GM19395 (cell line): ENCODE results near the gene REPS2.

ENCODE experiments used
- ATAC-seq: cut with Tn5 transposase; IDR thresholded peaks from one replicate; pipeline ENCODE4 v1.9.1; 2021; ENCODE audit warnings: mild to moderate bottlenecking, moderate library complexity; ENCODE audit not compliant: unreplicated experiment

Gene REPS2

GRCh38 chrX:16997313-16997712 is 50.9 kb downstream of the REPS2 start:
- ATAC-seq, result no peak

DNA sequence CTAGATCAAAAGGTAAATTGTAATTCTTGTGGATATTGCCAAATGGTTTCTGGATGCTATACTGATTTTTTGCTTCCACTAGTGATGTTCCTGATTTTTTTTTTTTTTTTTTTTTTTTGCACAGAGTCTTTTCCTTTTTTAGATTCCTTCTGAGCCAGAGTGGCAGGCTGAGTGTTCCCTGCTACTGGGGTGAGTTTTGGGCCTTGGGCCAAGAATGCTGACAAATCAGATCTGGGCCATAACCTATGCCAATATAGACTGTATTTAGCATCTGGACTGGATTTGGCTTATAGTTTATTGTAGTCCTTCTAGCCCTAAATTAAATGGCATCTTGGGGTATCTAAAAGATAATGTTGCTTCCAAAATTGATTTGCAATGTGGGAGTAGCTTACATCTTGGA is 52.8 kb downstream of the REPS2 start:
- ATAC-seq, result no peak

DNA sequence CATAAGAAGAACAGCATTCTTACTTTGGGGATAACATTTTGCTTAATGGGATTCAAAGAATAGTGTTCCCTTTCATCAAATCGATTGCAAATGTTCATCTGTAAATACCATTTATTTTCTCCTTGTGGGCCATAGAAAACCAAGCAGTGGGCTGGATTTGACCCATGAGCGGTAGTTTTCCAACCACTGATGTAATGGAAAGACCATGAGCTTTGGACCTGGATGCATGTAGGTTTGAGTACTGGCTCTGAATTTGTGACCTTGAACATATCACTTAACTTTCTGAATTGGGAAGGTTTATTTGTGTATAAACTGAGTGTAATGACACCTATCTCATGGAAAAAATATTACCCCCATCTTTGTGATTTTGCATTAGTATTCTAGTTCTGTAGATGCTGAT is 54.3 kb downstream of the REPS2 start:
- ATAC-seq, result no peak

DNA sequence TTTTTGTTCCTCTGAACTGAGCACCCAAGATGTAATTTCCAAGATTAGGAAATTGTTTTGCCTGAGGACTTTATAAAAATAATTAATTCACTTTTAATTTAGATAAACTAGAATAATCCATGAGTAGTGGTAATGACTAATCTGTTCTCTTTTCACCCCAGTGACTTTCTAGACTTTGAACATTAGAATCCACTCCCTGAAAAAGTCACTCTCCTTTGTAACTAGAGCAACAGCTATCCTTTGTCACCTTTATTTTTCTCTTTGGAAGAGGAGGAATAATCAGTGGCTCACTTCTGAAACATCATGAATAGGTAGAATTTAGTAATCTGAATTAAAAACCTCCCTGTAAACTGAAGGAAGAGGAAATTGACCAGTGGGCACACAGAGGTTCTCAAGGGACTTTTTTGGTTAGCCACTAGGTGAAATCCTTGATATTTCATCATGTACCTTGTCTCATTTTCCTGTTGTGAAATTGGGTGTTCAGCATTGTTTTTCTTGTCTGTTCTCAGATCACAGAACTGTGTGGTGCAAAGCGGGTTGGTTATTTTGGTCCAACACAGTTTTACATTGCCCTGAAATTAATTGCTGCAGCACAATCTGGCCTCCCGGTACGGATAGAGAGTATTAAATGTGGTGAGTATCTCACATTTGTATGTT is 59.4 kb downstream of the REPS2 start:
- ATAC-seq, result no peak

- no peak for ATAC-seq
Observed at GRCh38 chrX:17007134-17007768, 60.8 kb downstream of the REPS2 start.

- ATAC-seq, result no peak
Observed at GRCh38 chrX:17009856-17010625, 63.6 kb downstream of the REPS2 start.

DNA sequence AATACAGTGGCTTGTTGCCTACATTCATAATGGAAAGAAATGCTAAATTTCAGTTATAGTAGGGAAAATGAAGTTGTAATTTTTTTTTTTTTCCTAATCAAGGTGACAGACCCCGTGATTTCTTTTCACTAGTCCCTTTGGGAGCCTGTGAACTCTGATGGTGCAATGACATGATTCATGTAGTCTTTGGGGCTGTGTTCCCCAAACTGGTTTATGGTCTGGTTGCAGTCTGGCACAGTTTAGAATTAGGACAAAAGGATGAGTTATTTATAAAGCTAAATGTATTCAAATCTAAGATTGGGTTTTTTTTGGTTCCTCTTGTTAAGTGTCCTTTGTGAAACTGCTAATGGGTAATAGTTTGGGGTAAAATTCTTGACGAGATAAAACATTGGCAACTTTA is 66.0 kb downstream of the REPS2 start:
- no peak for ATAC-seq

- no peak for ATAC-seq
Observed at GRCh38 chrX:17014216-17014615, 67.8 kb downstream of the REPS2 start.

DNA sequence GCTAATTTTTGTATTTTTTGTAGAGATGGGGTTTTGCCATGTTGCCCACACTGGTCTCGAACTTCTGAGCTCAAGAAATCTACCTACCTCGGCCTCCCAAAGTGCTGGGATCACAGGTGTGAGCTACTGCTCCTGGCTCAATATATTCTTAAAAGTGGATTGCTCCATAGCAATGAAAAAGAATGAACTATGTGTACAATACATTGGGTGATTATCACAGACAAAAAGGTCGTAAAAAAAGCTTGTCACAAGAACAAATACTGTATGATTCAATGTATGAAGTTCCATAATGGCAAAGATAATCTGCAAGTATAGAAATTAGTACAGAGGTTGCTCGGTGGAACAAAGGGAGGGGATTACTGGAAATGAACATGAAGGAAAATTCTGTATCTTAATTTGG is 70.7 kb downstream of the REPS2 start:
- ATAC-seq, result no peak

GRCh38 chrX:17020356-17020755 is 73.9 kb downstream of the REPS2 start:
- no peak for ATAC-seq

GRCh38 chrX:17020851-17021821 is 74.7 kb downstream of the REPS2 start:
- no peak for ATAC-seq

DNA sequence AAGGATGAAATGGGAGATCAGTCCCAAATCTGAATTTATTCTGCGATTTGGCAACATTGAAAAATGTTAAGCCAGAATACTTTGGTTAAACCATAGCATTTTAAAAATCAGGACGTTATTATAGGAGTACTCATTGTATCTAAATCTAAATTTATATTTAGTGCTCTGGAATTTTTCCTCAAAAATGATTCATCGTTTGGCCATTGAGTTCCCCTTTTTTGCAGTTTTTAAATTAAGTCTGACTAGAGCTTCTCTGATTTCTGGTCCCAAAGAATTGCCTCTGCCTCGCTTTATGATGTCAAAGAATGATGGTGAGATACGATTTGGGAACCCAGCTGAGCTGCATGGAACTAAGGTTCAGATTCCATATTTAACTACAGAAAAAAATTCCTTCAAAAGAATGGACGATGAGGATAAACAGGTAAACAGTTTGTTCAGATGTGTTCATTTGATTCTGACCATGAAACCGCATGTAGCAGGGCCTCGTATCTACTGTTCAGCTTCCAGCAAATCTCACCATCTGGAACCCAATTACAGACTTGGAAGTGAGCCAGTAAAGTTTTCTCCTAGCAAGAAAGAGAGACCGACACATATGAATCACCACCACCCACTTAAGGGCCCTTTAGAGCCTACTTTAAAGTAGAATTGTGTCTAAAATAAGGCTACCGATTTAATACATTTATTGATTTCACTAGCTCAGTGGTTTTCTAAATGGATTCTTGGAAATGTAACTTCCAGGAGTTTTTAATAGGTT is 75.6 kb downstream of the REPS2 start:
- ATAC-seq, result no peak

DNA sequence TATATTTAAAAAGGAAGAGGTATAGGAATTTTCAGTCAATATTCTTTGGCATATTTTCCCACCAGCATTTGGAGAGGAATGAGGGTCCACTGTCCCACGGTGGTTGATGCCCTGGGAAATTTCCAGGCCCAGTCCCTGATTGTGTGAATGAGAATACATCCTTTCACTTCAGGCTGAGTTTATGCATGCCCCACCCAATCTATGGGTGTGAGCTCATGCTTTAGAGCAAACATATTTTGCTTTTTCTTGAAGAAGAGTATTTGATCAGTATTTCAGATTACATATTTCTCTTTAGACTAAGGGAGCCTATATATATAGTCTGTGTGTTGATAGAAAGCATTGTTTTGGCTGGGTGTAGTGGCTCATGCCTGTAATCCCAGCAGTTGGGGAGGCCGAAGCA is 77.2 kb downstream of the REPS2 start:
- no peak for ATAC-seq

DNA sequence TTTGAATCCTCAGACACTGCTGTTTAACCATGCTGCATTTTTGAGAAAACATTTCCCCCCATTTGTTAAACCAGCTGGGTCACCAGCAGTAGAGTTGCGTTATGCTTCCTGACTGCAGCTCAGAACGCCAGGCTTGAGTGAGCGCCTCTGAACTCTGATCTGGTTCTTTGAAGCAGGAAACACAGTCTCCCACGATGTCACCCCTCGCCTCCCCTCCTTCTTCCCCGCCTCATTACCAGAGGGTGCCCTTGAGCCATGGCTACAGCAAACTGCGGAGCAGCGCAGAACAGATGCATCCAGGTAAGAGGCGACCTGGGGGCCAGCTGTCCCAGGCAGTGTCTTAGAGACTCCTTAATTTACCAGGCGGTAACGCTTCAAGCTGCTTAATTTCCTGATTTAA is 78.4 kb downstream of the REPS2 start:
- ATAC-seq, result no peak

- no peak for ATAC-seq
Observed at GRCh38 chrX:17025621-17026302, 79.3 kb downstream of the REPS2 start.

DNA sequence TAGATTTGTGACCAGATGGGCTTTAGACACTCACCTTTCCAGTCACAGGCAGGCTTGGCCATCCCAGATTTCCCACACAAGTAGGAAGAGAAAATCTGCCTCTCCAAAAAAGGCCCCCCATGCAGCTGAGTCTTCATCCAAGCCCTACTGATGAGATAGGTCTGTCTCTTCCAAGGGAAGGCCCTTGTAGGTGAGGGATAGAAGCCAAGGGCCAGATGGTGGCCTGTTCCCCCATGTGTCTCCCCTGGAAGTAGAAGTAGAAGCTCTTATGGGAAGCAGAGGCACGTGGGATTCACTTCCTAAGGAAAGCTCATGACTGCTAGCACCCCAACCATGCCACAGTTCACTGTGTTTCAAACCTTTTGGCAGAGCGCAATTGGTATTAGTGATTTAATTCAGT is 81.5 kb downstream of the REPS2 start:
- ATAC-seq, result no peak

- no peak for ATAC-seq
Observed at GRCh38 chrX:17028356-17028755, 81.9 kb downstream of the REPS2 start.

DNA sequence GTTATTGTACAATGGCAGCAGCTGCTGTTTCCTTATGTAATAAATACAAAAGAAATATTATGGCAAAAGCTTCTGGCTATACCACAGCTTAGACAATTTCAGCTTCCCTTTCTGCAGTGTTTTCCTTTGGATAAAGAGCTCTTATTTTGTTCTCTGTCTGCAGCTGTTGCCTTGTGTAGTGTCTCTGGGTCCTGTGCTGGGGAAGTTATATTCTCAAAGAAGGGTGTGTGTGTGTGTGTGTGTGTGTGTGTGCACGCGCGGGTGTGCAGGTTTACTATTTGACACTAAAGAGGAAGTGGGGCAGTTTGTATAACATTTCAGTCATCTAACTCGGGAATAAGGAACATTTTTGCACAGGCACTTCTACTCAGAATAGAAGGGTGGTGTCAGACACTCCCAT is 83.6 kb downstream of the REPS2 start:
- ATAC-seq, result no peak

- no peak for ATAC-seq
Observed at GRCh38 chrX:17030580-17031270, 84.3 kb downstream of the REPS2 start.
